H1 (cell line): ENCODE measurements around the gene TMEM222. TPM values are rescaled to one million over a fixed set of nuclear protein-coding genes. Genes with fewer than 3 reads are reported as not detected.

Experiments used
- CTCF ChIA-PET: fragments of 300-600 bp; sonication (Branson Sonifier 250); formaldehyde crosslinking; loops from one replicate; lab custom pipeline; 2021; ENCODE audit not compliant: partially characterized antibody; lab: Charles Lee
- POLR2A ChIA-PET: fragments of 300-600 bp; sonication (Branson Sonifier 250); formaldehyde crosslinking; loops from one replicate; lab custom pipeline; 2021; ENCODE audit warnings: inconsistent platforms; ENCODE audit not compliant: partially characterized antibody; lab: Charles Lee
- DNase-seq, 2 experiments: peaks; one replicate each; pipeline versions ENCODE4 v3.0.0 to v3.0.0-alpha.2; 2010 to 2022; ENCODE audit warnings: low spot score in 2 of 2, low read depth in 1 of 2, mixed read lengths in 1 of 2
- FAIRE-seq: peaks from 2 replicates; lab custom pipeline; 2011; peaks lifted over from hg19 to GRCh38; lab: Jason Lieb, UNC
- H2AFZ ChIP-seq: 2 replicates; pipeline ENCODE4 v1.8.1; 2012; ENCODE audit warnings: low read length, inconsistent platforms
- H2AK5ac ChIP-seq: 2 replicates; pipeline ENCODE4 v1.6.1; 2013; ENCODE audit warnings: low read depth, low read length
- H2BK120ac ChIP-seq: replicated peaks from 2 replicates; pipeline ENCODE3; 2013; ENCODE audit warnings: low read depth, low read length, inconsistent platforms
- H2BK12ac ChIP-seq: 2 replicates; pipeline ENCODE4 v1.6.1; 2013; ENCODE audit warnings: low read depth, low read length
- H2BK15ac ChIP-seq: 2 replicates; pipeline ENCODE4 v1.6.1; 2013; ENCODE audit warnings: low read length
- H2BK20ac ChIP-seq: 2 replicates; pipeline ENCODE4 v1.6.1; 2013; ENCODE audit warnings: low read length
- H2BK5ac ChIP-seq: 2 replicates; pipeline ENCODE4 v1.6.1; 2013; ENCODE audit warnings: low read depth, low read length
- H3K14ac ChIP-seq: 2 replicates; pipeline ENCODE4 v1.6.1; 2013; ENCODE audit warnings: inconsistent platforms; ENCODE audit not compliant: insufficient read length
- H3K18ac ChIP-seq: 2 replicates; pipeline ENCODE4 v1.6.1; 2013; ENCODE audit warnings: low read length; ENCODE audit errors: extremely low read depth
- H3K23ac ChIP-seq: 2 replicates; pipeline ENCODE4 v1.6.1; 2013; ENCODE audit warnings: inconsistent platforms; ENCODE audit not compliant: insufficient read length
- H3K23me2 ChIP-seq: 2 replicates; pipeline ENCODE4 v1.6.1; 2013; ENCODE audit warnings: low read depth, low read length
- H3K27ac ChIP-seq: 2 replicates; pipeline ENCODE4 v1.6.1; 2011; ENCODE audit warnings: low read depth, low read length, inconsistent platforms
- H3K27me3 ChIP-seq, 4 experiments: replicated peaks in 1 of 4; 1 replicate in 1 of 4; 2 replicates in 3 of 4; pipeline versions ENCODE4 v1.6.1 to v1.8.1; 2011 to 2013; ENCODE audit warnings: low read length in 3 of 4, mild to moderate bottlenecking in 3 of 4, inconsistent platforms in 2 of 4, mixed read lengths in 2 of 4, moderate library complexity in 1 of 4; ENCODE audit not compliant: control insufficient read depth in 3 of 4, insufficient read depth in 3 of 4; ENCODE audit errors: extremely low read depth in 1 of 4
- H3K36me3 ChIP-seq, 4 experiments: 2 replicates each; pipeline versions ENCODE4 v1.6.1 to v1.8.1; 2011 to 2013; ENCODE audit warnings: mild to moderate bottlenecking in 4 of 4, low read length in 3 of 4, moderate library complexity in 2 of 4, control low read depth in 1 of 4, inconsistent platforms in 1 of 4; ENCODE audit not compliant: insufficient read depth in 4 of 4, control insufficient read depth in 2 of 4
- H3K4ac ChIP-seq: replicated peaks from 2 replicates; pipeline ENCODE3; 2013; ENCODE audit warnings: low read length, low read depth, mixed read lengths, inconsistent platforms; ENCODE audit not compliant: insufficient read length
- H3K4me1 ChIP-seq, 4 experiments: replicated peaks in 1 of 4; 1 replicate in 1 of 4; 2 replicates in 3 of 4; pipeline versions ENCODE4 v1.6.1 to v1.8.1; 2011 to 2013; ENCODE audit warnings: low read length in 3 of 4, inconsistent platforms in 2 of 4, mixed read lengths in 1 of 4; ENCODE audit not compliant: insufficient read depth in 4 of 4, control insufficient read depth in 3 of 4
- H3K4me2 ChIP-seq, 2 experiments: 2 replicates each; pipeline versions ENCODE4 v1.6.1 to v1.8.1; 2011 to 2013; ENCODE audit warnings: low read depth in 2 of 2, low read length in 2 of 2, control low read depth in 1 of 2, inconsistent platforms in 1 of 2, mild to moderate bottlenecking in 1 of 2; ENCODE audit not compliant: insufficient read depth in 1 of 2
- H3K4me3 ChIP-seq, 4 experiments: fragments of 200-600, 300-600 bp in 1 of 4; sonication (generic), shearing (Covaris generic), sonication (Bioruptor Twin) in 1 of 4; 2 replicates each; pipeline versions ENCODE4 v1.5.1 to v1.8.1; 2011 to 2016; ENCODE audit warnings: low read length in 4 of 4, low read depth in 3 of 4, control low read depth in 2 of 4, inconsistent platforms in 2 of 4, mild to moderate bottlenecking in 2 of 4, mixed read lengths in 1 of 4, moderate library complexity in 1 of 4; ENCODE audit not compliant: insufficient read depth in 2 of 4; ENCODE audit errors: extremely low read depth in 1 of 4
- H3K56ac ChIP-seq: replicated peaks from 2 replicates; pipeline ENCODE3; 2013; ENCODE audit warnings: low read depth, mild to moderate bottlenecking, mixed read lengths, low read length, inconsistent platforms; ENCODE audit not compliant: insufficient read length
- H3K79me1 ChIP-seq: 2 replicates; pipeline ENCODE4 v1.6.1; 2013; ENCODE audit warnings: low read depth, low read length, control low read depth
- H3K79me2 ChIP-seq, 2 experiments: 2 replicates each; pipeline versions ENCODE4 v1.6.1 to v1.8.1; 2012 to 2013; ENCODE audit warnings: low read length in 2 of 2, mild to moderate bottlenecking in 2 of 2, inconsistent platforms in 1 of 2; ENCODE audit not compliant: insufficient read depth in 2 of 2, control insufficient read depth in 1 of 2
- H3K9ac ChIP-seq, 4 experiments: replicated peaks in 1 of 4; 1 replicate in 1 of 4; 2 replicates in 3 of 4; pipeline versions ENCODE4 v1.6.1 to v1.8.1; 2011 to 2013; ENCODE audit warnings: low read depth in 3 of 4, low read length in 3 of 4, control low read depth in 2 of 4, mild to moderate bottlenecking in 2 of 4, moderate library complexity in 2 of 4, inconsistent platforms in 1 of 4; ENCODE audit errors: extremely low read depth in 1 of 4
- H3K9me3 ChIP-seq, 2 experiments: 2 replicates each; pipeline versions ENCODE4 v1.6.1 to v1.8.1; 2012 to 2013; ENCODE audit warnings: mild to moderate bottlenecking in 2 of 2, moderate library complexity in 2 of 2, control low read depth in 1 of 2, inconsistent platforms in 1 of 2, low read depth in 1 of 2, low read length in 1 of 2, mixed read lengths in 1 of 2; ENCODE audit not compliant: insufficient read depth in 2 of 2
- H4K20me1 ChIP-seq, 2 experiments: replicated peaks in 1 of 2; 2 replicates each; pipeline versions ENCODE3 to v1.8.1; 2011 to 2013; ENCODE audit warnings: inconsistent platforms in 2 of 2, low read length in 2 of 2, mild to moderate bottlenecking in 1 of 2; ENCODE audit not compliant: insufficient read depth in 2 of 2, control insufficient read depth in 1 of 2
- H4K5ac ChIP-seq: 2 replicates; pipeline ENCODE4 v1.6.1; 2013; ENCODE audit warnings: low read length, low read depth, mixed read lengths, inconsistent platforms; ENCODE audit not compliant: insufficient read length
- H4K8ac ChIP-seq: 2 replicates; pipeline ENCODE4 v1.8.0; 2013; ENCODE audit warnings: mild to moderate bottlenecking, moderate library complexity, low read length, inconsistent platforms; ENCODE audit not compliant: insufficient read depth; ENCODE audit errors: extremely low read depth
- H4K91ac ChIP-seq: replicated peaks from 2 replicates; pipeline ENCODE3; 2013; ENCODE audit warnings: low read length, mixed read lengths, inconsistent platforms; ENCODE audit not compliant: insufficient read length
- BCL11A ChIP-seq, 2 experiments: IDR thresholded peaks; one replicate each; pipeline ENCODE4 v1.6.1; 2011; ENCODE audit warnings: low read depth in 2 of 2, low read length in 2 of 2, mild to moderate bottlenecking in 2 of 2
- CBX5 ChIP-seq: fragments of 300-800, 300-1000 bp; sonication (generic); IDR thresholded peaks from 2 replicates; pipeline ENCODE4 v1.7.1; 2016; ENCODE audit warnings: antibody characterized with exemption, low read length, low read depth
- CHD1 ChIP-seq: IDR thresholded peaks from 2 replicates; pipeline ENCODE4 v1.6.1; 2012; ENCODE audit warnings: low read depth, low read length, improper control_type of control experiment
- JUN ChIP-seq: IDR thresholded peaks from 2 replicates; pipeline ENCODE4 v1.6.1; 2011; ENCODE audit warnings: low read depth, mild to moderate bottlenecking, improper control_type of control experiment, low read length
- POLR2A ChIP-seq, 2 experiments: IDR thresholded peaks; 1 replicate in 1 of 2; 2 replicates in 1 of 2; pipeline ENCODE4 v1.6.1; 2011; ENCODE audit warnings: low read depth in 2 of 2, low read length in 2 of 2, mild to moderate bottlenecking in 2 of 2; ENCODE audit errors: control extremely low read depth in 1 of 2
- POU5F1 ChIP-seq: IDR thresholded peaks from 2 replicates; pipeline ENCODE4 v1.6.1; 2011; ENCODE audit warnings: low read depth, mild to moderate bottlenecking, low read length, moderate library complexity
- RAD21 ChIP-seq, 2 experiments: IDR thresholded peaks in 1 of 2; conservative IDR thresholded peaks in 1 of 2; 2 replicates each; pipeline ENCODE4 v1.6.1; 2011; ENCODE audit warnings: low read depth in 2 of 2, low read length in 2 of 2, improper control_type of control experiment in 1 of 2, inconsistent platforms in 1 of 2, mild to moderate bottlenecking in 1 of 2, moderate library complexity in 1 of 2
- SP2 ChIP-seq: IDR thresholded peaks from 2 replicates; pipeline ENCODE4 v1.6.1; 2012; ENCODE audit warnings: mild to moderate bottlenecking, low read length, inconsistent platforms
- TAF7 ChIP-seq: optimal IDR thresholded peaks from 2 replicates; pipeline ENCODE3; 2011; ENCODE audit warnings: low read depth, mild to moderate bottlenecking, inconsistent platforms, low read length, moderate library complexity, borderline replicate concordance
- WGBS, 2 experiments: shearing (Covaris generic) in 1 of 2; methylation state at CpG; one replicate each; pipeline versions ENCODE4 v1.1.6 to v1.1.7; 2013 to 2015; ENCODE audit warnings: low lambda C conversion rate in 2 of 2, mixed read lengths in 2 of 2, inconsistent platforms in 1 of 2, low coverage in 1 of 2, missing lambda C conversion rate in 1 of 2; ENCODE audit not compliant: insufficient replicate concordance in 2 of 2, insufficient coverage in 1 of 2, insufficient read length in 1 of 2; ENCODE audit errors: extremely low coverage in 1 of 2, missing lambda C conversion rate in 1 of 2; 5-methylcytosine and 5-hydroxymethylcytosine counted together
- polyA plus RNA-seq, 7 experiments: library from polyadenylated mRNA; depleted of rRNA in 3 of 7; stranded (reverse) in 5 of 7; unstranded in 2 of 7; fragments of >200 nt in 5 of 7; fragments of 200-250 nt in 2 of 7; gene quantifications; 1 replicate in 5 of 7; 2 replicates in 1 of 7; 4 replicates in 1 of 7; pipeline versions ENCODE4 v1.2.1 to v1.2.3, GENCODE V29; 2011 to 2013; ENCODE audit warnings: missing spikeins in 2 of 7, mixed read lengths in 2 of 7
- total RNA-seq: library from RNA; stranded (reverse); fragmentation: NEBNext Ultra II Directional; extraction: Animal tissue kit (Norgen Biotek cat#: 25700); gene quantifications from 2 replicates; pipeline ENCODE4 v1.2.1, GENCODE V29; 2021
- TF ChIP-seq, protein P1 (sequence below): IDR thresholded peaks from 2 replicates; pipeline ENCODE4 v1.6.1; 2011; ENCODE audit warnings: low read length, improper control_type of control experiment

TMEM222 gene
- total and polyA plus RNA-seq, 2 of the 8 experiments (the other 6 are each of a cell fraction or from before 2014, with no cell fraction given): 27.0 to 51.8 TPM

DNA sequence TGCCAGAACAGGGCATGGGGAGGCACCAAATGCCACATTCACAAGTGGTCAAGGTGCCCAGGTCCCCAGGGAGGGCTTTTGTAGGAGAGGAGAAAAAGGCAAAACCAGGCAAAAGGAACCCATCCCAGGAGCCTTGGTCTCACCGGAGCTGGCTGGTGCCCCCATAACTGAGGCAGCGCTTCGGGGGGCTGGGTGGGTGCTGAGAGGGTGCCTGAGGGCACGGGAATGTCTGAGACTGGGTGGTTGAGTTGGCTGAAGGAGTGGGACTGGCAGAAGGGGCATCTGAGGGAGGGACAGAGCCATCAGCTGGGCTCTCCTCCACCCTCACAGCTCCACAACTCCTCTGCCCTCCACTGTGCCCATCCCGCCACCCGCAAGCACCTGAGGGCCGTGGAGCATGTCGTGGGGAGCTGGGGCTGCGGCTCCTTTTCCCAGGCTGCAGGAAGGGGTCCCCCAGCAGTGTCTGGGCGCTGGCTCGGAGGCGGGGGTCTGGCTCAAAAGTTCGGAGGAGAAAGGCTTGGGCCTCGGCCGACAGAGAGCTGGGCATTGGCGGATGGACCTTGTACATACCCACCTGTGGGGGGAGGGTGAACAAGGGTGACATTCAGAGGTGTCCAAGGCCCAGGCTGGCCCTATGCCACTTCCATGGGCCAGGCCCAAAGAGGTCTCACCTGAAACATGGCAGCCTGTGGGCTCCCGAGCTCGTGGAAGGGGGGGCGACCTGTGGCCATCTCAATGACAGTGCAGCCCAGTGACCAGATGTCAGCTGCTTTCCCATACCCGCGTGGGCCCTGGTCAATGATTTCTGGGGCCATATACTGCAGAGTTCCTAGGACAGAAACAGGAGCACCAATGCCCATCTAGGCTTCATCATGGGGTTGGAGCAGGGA, 36.3 kb downstream of the TMEM222 start:
- H3K9ac ChIP-seq: no peak overlapping the region
- H2BK20ac ChIP-seq: no peak overlapping the region
- H2BK15ac ChIP-seq: no peak overlapping the region
- no peak overlapping the region for H3K27ac ChIP-seq
- peaks cover 0 to 10% of the 10 kb centered on the region in 2 experiments for H4K20me1 ChIP-seq
- 90% methylated on average over 19 of the region's 21 CpGs; no CpG with 5 or more reads in 1 of the 2 experiments for WGBS, 2 experiments
- no peak overlapping the region for H3K56ac ChIP-seq
- no peaks in the 10 kb centered on the region for H3K79me2 ChIP-seq
- H3K79me1 ChIP-seq: no peaks in the 10 kb centered on the region
- H3K36me3 ChIP-seq: no peaks in the 10 kb centered on the region
- peaks cover 0 to 14% (median 7%) of the 10 kb centered on the region in 4 experiments; a peak in 6 of 7 replicates for H3K4me1 ChIP-seq
- no peak overlapping the region for H2BK120ac ChIP-seq
- 0 out of 2 replicates have a peak overlapping the region, but pooled peaks have one; percentile 46 for H2AK5ac ChIP-seq
- peaks cover 12 to 47% (median 36%) of the 10 kb centered on the region in 4 experiments for H3K27me3 ChIP-seq
- H3K23ac ChIP-seq: no peak overlapping the region
- no peak overlapping the region for H4K91ac ChIP-seq
- no peak overlapping the region for H3K4me3 ChIP-seq
- peaks cover 14% of the 10 kb centered on the region for H3K23me2 ChIP-seq
- H3K14ac ChIP-seq: no peak overlapping the region
- H2AFZ ChIP-seq: no peak overlapping the region
- DNase-seq (no peak), FAIRE-seq (no peak)
- H3K4me2 ChIP-seq: 0 out of 4 replicates have a peak overlapping the region, but pooled peaks of 1 of the 2 experiments have one; percentile 43
- no peak overlapping the region for H2BK5ac ChIP-seq
- H3K4ac ChIP-seq: no peak overlapping the region
- POLR2A ChIA-PET: interaction anchor here (0.8 to 10.9 kb wide), 13 partner anchors 4 to 61 kb away, joined by 3 to 101 read pairs (median 5); partner anchors contain the start of gene MAP3K6
- H2BK12ac ChIP-seq: no peak overlapping the region
- no peaks in the 10 kb centered on the region for H3K9me3 ChIP-seq
- no peak overlapping the region for H4K8ac ChIP-seq
- no peak overlapping the region for H4K5ac ChIP-seq
- CTCF ChIA-PET: interaction anchor here (0.5 to 28.8 kb wide), 31 partner anchors 9 to 310 kb away, joined by 3 to 625 read pairs (median 7); partner anchors contain the start of genes CD164L2, FCN3, GPR3 and MAP3K6
- no peak overlapping the region for H3K18ac ChIP-seq
- TF ChIP-seq SP2: no peak
- TF ChIP-seq JUN: no peak
- TF ChIP-seq BCL11A (IDR thresholded peaks at IDR 0.05; ENCODE audit: low read depth in 2 of 2, low read length in 2 of 2): no peak
- TF ChIP-seq, protein P1, sequence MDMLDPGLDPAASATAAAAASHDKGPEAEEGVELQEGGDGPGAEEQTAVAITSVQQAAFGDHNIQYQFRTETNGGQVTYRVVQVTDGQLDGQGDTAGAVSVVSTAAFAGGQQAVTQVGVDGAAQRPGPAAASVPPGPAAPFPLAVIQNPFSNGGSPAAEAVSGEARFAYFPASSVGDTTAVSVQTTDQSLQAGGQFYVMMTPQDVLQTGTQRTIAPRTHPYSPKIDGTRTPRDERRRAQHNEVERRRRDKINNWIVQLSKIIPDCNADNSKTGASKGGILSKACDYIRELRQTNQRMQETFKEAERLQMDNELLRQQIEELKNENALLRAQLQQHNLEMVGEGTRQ: no peak
- no peak for TF ChIP-seq TAF7
- no peak for TF ChIP-seq CHD1
- no peak for TF ChIP-seq CBX5
- no peak for TF ChIP-seq RAD21 (IDR thresholded peaks at IDR 0.05 in 1 of 2, conservative IDR thresholded peaks at IDR 0.05 in 1 of 2; ENCODE audit: low read depth in 2 of 2, low read length in 2 of 2)
- TF ChIP-seq POU5F1: no peak
- no peak for TF ChIP-seq POLR2A (IDR thresholded peaks at IDR 0.05; ENCODE audit: control extremely low read depth in 1 of 2, low read depth in 2 of 2, low read length in 2 of 2)
